GM12864 (cell line): Measurements from ENCODE around the gene ADAM23.

Source experiments
- DNase-seq: peaks from one replicate; pipeline ENCODE4 v3.0.0-alpha.2; 2011; ENCODE audit warnings: low read depth
- H3K4me3 ChIP-seq: 2 replicates; pipeline ENCODE4 v1.5.1; 2011; ENCODE audit warnings: mild to moderate bottlenecking, low read depth, low read length, control low read depth
- CTCF ChIP-seq: IDR thresholded peaks from 2 replicates; pipeline ENCODE4 v1.5.1; 2011; ENCODE audit warnings: low read depth, mild to moderate bottlenecking, moderate library complexity, low read length, control low read depth, inconsistent platforms; ENCODE audit errors: missing control alignments

ADAM23 gene

GRCh38 chr2:206431439-206431838 is 11.9 kb upstream of the ADAM23 start:
- no peak for TF ChIP-seq CTCF
- DNase-seq = no peak

GRCh38 chr2:206432193-206433082 is 10.9 kb upstream of the ADAM23 start:
- DNase-seq = no peak

More at GRCh38 chr2:206431439-206431838, 11.9 kb upstream of the ADAM23 start:
- no peak overlapping the region for H3K4me3 ChIP-seq

GRCh38 chr2:206433190-206433589 is 10.1 kb upstream of the ADAM23 start:
- no peak overlapping the region for H3K4me3 ChIP-seq
- TF ChIP-seq CTCF = no peak
- DNase-seq = no peak

More at GRCh38 chr2:206432193-206433082, 10.9 kb upstream of the ADAM23 start:
- no peak for TF ChIP-seq CTCF
- H3K4me3 ChIP-seq = no peak overlapping the region

GRCh38 chr2:206433686-206434085 is 9.6 kb upstream of the ADAM23 start:
- no peak for TF ChIP-seq CTCF
- no peak overlapping the region for H3K4me3 ChIP-seq
- no peak for DNase-seq

GRCh38 chr2:206435742-206436141 is 7.6 kb upstream of the ADAM23 start:
- no peak for TF ChIP-seq CTCF
- H3K4me3 ChIP-seq = no peak overlapping the region
- no peak for DNase-seq

- DNase-seq = no peak
- TF ChIP-seq CTCF = no peak
- no peak overlapping the region for H3K4me3 ChIP-seq
These were observed 5.1 kb upstream of the ADAM23 start for GRCh38 chr2:206438196-206438724.
